Prostate gland (tissue), 2 donors: ENCODE measurements around the gene BRICD5. TPM values are rescaled to one million over a fixed set of nuclear protein-coding genes. Genes with fewer than 3 reads are reported as not detected.

ENCODE experiments used
- DNase-seq: peaks from one replicate; pipeline ENCODE4 v3.0.0-alpha.2; 2019; ENCODE audit warnings: low spot score
- H3K27ac ChIP-seq, 2 donors: fragments of 200-600 bp; sonication (generic); 2 replicates each; pipeline ENCODE4 v1.5.1; 2017 to 2019
- H3K27me3 ChIP-seq: fragments of 200-600 bp; sonication (generic); replicated peaks from 2 replicates; pipeline ENCODE4 v1.5.1; 2019; ENCODE audit not compliant: insufficient read depth
- H3K36me3 ChIP-seq, 2 donors: fragments of 200-600 bp; sonication (generic); 1 replicate in 1 of 2; 2 replicates in 1 of 2; pipeline versions ENCODE4 v1.5.1 to v1.8.1; 2017 to 2019
- H3K4me1 ChIP-seq: fragments of 200-600 bp; sonication (generic); replicated peaks from 2 replicates; pipeline ENCODE4 v1.5.1; 2019
- H3K4me3 ChIP-seq, 2 donors: fragments of 200-600 bp; sonication (generic); 2 replicates each; pipeline ENCODE4 v1.5.1; 2017 to 2019
- H3K9me3 ChIP-seq: fragments of 200-600 bp; sonication (generic); 2 replicates; pipeline ENCODE4 v1.5.1; 2017
- POLR2A ChIP-seq: fragments of 450-650 bp; IDR thresholded peaks from one replicate; pipeline ENCODE4 v1.6.1; 2016; ENCODE audit warnings: antibody characterized with exemption, mild to moderate bottlenecking
- POLR2AphosphoS5 ChIP-seq: sonication (generic); formaldehyde crosslinking; IDR thresholded peaks from one replicate; pipeline ENCODE4 v1.6.1; 2017; ENCODE audit warnings: antibody characterized with exemption
- WGBS: methylation state at CpG from one replicate; pipeline ENCODE4 v1.1.5; 2018; 5-methylcytosine and 5-hydroxymethylcytosine counted together
- intact Hi-C: fragments of 100-400 bp; cut with DNase I; formaldehyde crosslinking; loops from one replicate; pipeline ENCODE4 v1.14.2; 2022
- total RNA-seq, 2 donors: library from RNA; depleted of rRNA; stranded (reverse); fragments of >200 nt; gene quantifications; one replicate each; pipeline ENCODE4 v1.1.0, GENCODE V29; 2016
- TF ChIP-seq, protein P1 (sequence below), 4 experiments: fragments of 200-600 bp in 2 of 4; fragments of 450-650 bp in 2 of 4; sonication (generic) in 2 of 4; IDR thresholded peaks; 1 replicate in 3 of 4; 2 replicates in 1 of 4; pipeline ENCODE4 v1.5.1; 2016 to 2019; ENCODE audit warnings: antibody characterized with exemption in 4 of 4, mild to moderate bottlenecking in 2 of 4, moderate library complexity in 2 of 4

BRICD5 gene
- total RNA-seq, 2 donors from 2014 or later = 18.4 to 26.2 TPM

DNA sequence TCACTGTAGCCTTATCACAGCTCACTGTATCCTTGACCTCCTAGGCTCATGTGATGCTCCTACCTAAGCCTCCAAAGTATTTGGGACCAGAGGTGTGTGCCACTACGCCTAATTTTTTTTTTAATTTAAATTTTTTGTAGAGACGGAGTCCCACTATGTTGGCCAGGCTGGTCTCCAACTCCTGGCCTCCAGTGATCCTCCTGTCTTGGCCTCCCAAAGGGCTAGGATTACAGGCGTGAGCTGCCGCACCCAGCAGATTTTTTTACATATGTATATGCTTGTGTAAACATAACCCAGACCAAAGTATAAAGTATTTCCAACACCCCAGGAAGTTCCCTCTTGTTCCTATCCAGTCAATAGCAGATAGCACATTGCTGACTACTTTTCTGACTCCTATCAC, 5.7 kb upstream of the BRICD5 start:
- intact Hi-C loops = no loop called here
- 94% methylated on average over 4 of the region's 4 CpGs for WGBS
- Histone ChIP-seq H3K36me3 (no peaks in the 10 kb centered on the region), H3K27me3 (no peaks in the 10 kb centered on the region), H3K4me3 (no peak overlapping the region), H3K9me3 (no peaks in the 10 kb centered on the region), H3K4me1 (peaks cover 19% of the 10 kb centered on the region), H3K27ac (no peak overlapping the region)
- no peak for DNase-seq
- no peak for TF ChIP-seq POLR2AphosphoS5

DNA sequence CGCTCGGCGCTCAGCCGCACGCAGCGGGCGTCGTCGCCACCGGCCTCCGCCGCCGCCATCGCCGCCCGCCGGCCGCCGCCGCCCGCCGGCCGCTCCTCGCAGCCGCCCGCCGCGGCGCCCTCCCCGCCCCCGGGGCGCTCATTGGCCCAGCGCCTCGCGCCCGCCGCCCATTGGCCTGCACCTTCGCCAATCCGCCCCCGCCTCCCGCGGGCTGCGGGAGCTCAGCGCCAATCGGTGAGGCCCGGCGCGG, 4.0 kb upstream of the BRICD5 start, which contains the start of gene PGP:
Gene PGP, minus strand, starts transcription at position 122 of the 250 bp plus-strand sequence. Its CDS starts 63 bp downstream, at position 59.
- WGBS = 1% methylated on average over 25 of the region's 48 CpGs
- TF ChIP-seq, protein P1, sequence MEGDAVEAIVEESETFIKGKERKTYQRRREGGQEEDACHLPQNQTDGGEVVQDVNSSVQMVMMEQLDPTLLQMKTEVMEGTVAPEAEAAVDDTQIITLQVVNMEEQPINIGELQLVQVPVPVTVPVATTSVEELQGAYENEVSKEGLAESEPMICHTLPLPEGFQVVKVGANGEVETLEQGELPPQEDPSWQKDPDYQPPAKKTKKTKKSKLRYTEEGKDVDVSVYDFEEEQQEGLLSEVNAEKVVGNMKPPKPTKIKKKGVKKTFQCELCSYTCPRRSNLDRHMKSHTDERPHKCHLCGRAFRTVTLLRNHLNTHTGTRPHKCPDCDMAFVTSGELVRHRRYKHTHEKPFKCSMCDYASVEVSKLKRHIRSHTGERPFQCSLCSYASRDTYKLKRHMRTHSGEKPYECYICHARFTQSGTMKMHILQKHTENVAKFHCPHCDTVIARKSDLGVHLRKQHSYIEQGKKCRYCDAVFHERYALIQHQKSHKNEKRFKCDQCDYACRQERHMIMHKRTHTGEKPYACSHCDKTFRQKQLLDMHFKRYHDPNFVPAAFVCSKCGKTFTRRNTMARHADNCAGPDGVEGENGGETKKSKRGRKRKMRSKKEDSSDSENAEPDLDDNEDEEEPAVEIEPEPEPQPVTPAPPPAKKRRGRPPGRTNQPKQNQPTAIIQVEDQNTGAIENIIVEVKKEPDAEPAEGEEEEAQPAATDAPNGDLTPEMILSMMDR (IDR thresholded peaks at IDR 0.05) = no peak
- TF ChIP-seq POLR2AphosphoS5 (no peak), POLR2A (no peak)
- Histone ChIP-seq H3K4me1 (peaks cover 19% of the 10 kb centered on the region), H3K36me3 (no peaks in the 10 kb centered on the region), H3K27ac (peak within 1 kb of the TSS; percentile 83 to 86), H3K4me3 (peak within 1 kb of the TSS; percentile 59 to 70), H3K27me3 (no peaks in the 10 kb centered on the region), H3K9me3 (no peaks in the 10 kb centered on the region)
- DNase-seq = no peak
- intact Hi-C loops = no loop called here

DNA sequence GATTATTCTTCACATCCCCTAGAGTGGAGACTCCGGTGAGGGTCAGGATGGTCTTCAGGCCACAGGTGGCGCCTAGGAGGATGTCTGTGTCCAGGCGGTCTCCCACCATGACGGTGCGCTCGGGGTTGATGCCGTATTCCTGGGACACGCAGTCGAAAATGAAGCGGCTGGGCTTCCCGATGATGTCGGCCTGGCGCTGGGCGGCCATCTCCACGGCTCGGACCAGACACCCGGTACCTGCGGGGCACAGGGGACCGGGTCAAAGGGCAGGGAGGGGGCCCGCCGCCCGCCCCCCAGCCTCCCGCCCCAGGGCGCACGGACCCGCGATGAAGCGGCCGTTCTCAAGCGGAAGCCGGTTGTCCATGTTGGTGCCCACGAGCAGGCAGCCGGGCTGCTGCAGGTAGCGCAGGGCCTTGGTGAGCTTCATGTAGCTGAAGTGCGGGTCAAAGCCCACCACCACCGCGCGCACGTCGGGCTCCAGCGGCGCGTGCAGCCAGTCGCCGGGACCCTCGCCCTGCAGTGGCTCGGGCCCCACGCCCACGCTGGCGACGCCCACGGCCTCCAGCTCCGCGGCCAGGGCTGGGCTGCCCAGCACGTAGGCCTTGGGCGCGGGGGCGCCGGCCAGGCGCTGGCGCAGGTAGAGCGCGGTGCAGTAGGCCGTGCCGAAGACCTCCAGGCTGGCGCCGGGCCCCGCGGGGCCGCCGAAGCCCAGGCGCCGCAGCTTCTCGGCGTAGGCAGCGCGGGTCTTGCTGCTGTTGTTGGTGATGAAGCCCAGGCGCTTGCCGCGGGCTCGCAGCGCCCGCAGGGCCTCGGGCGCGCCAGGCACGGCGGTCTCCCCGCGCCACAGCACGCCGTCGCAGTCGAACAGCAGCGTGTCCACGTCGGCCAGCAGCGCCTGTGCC, 3.4 kb upstream of the BRICD5 start:
- peaks cover 19% of the 10 kb centered on the region for H3K4me1 ChIP-seq
- no peaks in the 10 kb centered on the region for H3K27me3 ChIP-seq
- intact Hi-C loops = no loop called here
- TF ChIP-seq POLR2A = no peak
- TF ChIP-seq POLR2AphosphoS5 = no peak
- TF ChIP-seq, protein P1 (IDR thresholded peaks at IDR 0.05) = no peak
- H3K27ac ChIP-seq = peak overlapping the region in 1 of 2 donors; percentile 51
- peaks cover 0 to under 1% of the 10 kb centered on the region in 2 donors for H3K36me3 ChIP-seq
- no peak for DNase-seq
- H3K4me3 ChIP-seq = peak overlapping the region; percentile 59 to 70
- WGBS = 1% methylated on average over 52 of the region's 98 CpGs
- no peaks in the 10 kb centered on the region for H3K9me3 ChIP-seq

DNA sequence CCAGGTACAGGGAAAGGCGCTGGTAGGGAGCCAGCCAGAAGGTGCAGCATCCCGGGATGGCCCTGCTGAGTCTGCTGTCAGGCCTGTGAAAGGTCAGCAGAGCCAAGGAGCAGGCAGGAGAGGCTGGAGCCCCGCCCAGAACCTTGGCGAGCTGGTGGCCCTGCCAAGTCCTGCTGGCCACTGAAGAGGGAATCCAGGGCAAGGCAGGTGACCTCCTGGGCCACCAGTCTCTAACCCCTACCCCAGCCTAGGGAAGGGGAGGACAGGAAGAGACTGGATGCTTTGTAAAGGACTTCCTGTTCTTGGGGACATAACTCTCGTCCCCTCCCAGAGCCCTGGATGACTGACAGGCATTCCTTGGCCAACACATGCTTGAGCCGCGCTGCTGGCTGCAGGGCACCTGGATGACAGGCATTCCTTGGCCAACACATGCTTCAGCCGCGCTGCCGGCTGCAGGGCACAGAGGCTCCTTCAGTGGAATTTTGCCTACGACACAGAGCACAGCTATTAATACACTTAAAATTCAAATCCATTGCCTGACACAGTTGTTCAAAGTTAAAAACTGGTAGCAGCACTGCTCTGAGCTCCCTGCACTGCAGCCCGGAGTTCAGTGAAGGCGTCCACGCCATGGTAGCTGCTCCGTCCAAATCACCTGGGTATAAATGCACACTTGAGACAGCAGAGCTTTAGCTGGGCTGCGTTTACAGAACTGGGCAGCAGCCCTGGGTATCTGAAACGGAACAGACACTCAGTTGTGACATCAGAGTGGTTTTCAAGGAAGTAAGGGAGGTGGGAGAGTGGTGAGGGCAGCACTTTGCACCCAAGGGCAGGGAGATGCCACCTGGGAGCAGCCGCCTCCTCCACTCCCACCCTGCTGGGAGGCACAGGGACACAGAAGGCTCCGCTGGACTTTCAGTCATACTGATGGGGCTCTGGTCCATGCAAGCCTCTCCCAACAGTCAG, 2.0 kb upstream of the BRICD5 start:
- Histone ChIP-seq H3K27ac (no peak overlapping the region), H3K4me3 (peak overlapping the region in 1 of 2 donors; percentile 70), H3K36me3 (peaks cover 0 to 15% of the 10 kb centered on the region in 2 donors), H3K9me3 (no peaks in the 10 kb centered on the region), H3K27me3 (no peaks in the 10 kb centered on the region), H3K4me1 (peaks cover 19% of the 10 kb centered on the region)
- DNase-seq = peak; percentile 39
- TF ChIP-seq POLR2AphosphoS5 = peak; percentile 39
- TF ChIP-seq, protein P1 (IDR thresholded peaks at IDR 0.05) = no peak
- 48% methylated on average over 18 of the region's 19 CpGs for WGBS
- intact Hi-C loops = no loop called here

DNA sequence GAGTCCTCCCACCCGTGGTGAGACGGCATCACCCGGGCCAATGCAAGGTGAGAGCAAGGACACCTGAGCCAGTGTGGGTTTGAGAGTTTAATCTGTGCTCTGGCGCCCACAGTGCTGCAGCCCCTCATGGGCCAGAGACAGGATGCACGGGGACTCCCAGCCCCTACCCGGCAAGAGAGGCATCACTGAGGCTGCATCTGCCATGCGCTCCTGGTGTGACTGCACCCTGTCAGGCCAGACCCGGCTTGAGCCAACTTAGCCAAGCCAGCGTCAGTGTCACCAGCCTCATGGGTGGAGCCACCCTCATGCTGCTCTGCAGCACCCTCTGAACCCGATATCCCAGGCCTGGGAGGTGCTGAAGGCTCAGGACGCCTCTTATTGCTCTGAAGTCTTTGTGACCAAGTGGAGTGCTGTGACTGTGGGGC, 1.3 kb upstream of the BRICD5 start:
- H3K9me3 ChIP-seq = no peaks in the 10 kb centered on the region
- H3K4me3 ChIP-seq = no peak overlapping the region
- intact Hi-C loops = no loop called here
- H3K36me3 ChIP-seq = peaks cover 0 to 16% of the 10 kb centered on the region in 2 donors
- H3K27ac ChIP-seq = no peak overlapping the region
- 76% methylated on average over 11 of the region's 11 CpGs for WGBS
- DNase-seq = no peak
- TF ChIP-seq, protein P1 (IDR thresholded peaks at IDR 0.05) = no peak
- no peak for TF ChIP-seq POLR2AphosphoS5
- no peak for TF ChIP-seq POLR2A
- peaks cover 19% of the 10 kb centered on the region for H3K4me1 ChIP-seq
- no peaks in the 10 kb centered on the region for H3K27me3 ChIP-seq
